GM18867 (cell line): Measurements from ENCODE around the gene ETV6.

ENCODE experiments used
- ATAC-seq: cut with Tn5 transposase; IDR thresholded peaks from one replicate; pipeline ENCODE4 v1.9.1; 2021; ENCODE audit warnings: mild to moderate bottlenecking, moderate library complexity; ENCODE audit not compliant: unreplicated experiment

The ETV6 gene

GRCh38 chr12:11689591-11690186 is 40.2 kb downstream of the ETV6 start:
- no peak for ATAC-seq

GRCh38 chr12:11693067-11693466 is 43.6 kb downstream of the ETV6 start:
- no peak for ATAC-seq

- no peak for ATAC-seq
These were observed 44.1 kb downstream of the ETV6 start for GRCh38 chr12:11693601-11694000.

- ATAC-seq: no peak
These were observed 45.1 kb downstream of the ETV6 start for GRCh38 chr12:11694528-11694927.

GRCh38 chr12:11695321-11695720 is 45.8 kb downstream of the ETV6 start:
- no peak for ATAC-seq

- ATAC-seq: no peak
These were observed 46.6 kb downstream of the ETV6 start for GRCh38 chr12:11696084-11696483.

GRCh38 chr12:11697131-11697530 is 47.7 kb downstream of the ETV6 start:
- no peak for ATAC-seq

- no peak for ATAC-seq
These were observed 48.4 kb downstream of the ETV6 start for GRCh38 chr12:11697670-11698387.

GRCh38 chr12:11698729-11699128 is 49.3 kb downstream of the ETV6 start:
- no peak for ATAC-seq

GRCh38 chr12:11701433-11701832 is 52.0 kb downstream of the ETV6 start:
- no peak for ATAC-seq

GRCh38 chr12:11702959-11703358 is 53.5 kb downstream of the ETV6 start:
- ATAC-seq: peak; percentile 73

- ATAC-seq: no peak
These were observed 53.9 kb downstream of the ETV6 start for GRCh38 chr12:11703378-11703777.

- ATAC-seq: no peak
These were observed 54.6 kb downstream of the ETV6 start for GRCh38 chr12:11704089-11704488.

GRCh38 chr12:11705010-11705409 is 55.5 kb downstream of the ETV6 start:
- no peak for ATAC-seq

GRCh38 chr12:11706509-11707379 is 57.3 kb downstream of the ETV6 start:
- ATAC-seq: no peak

GRCh38 chr12:11707535-11707934 is 58.1 kb downstream of the ETV6 start:
- ATAC-seq: no peak

GRCh38 chr12:11709513-11709912 is 60.0 kb downstream of the ETV6 start:
- ATAC-seq: no peak

GRCh38 chr12:11710431-11710830 is 61.0 kb downstream of the ETV6 start:
- ATAC-seq: no peak

- ATAC-seq: no peak
These were observed 61.4 kb downstream of the ETV6 start for GRCh38 chr12:11710906-11711305.

GRCh38 chr12:11711651-11712327 is 62.3 kb downstream of the ETV6 start:
- ATAC-seq: no peak

- ATAC-seq: no peak
These were observed 63.0 kb downstream of the ETV6 start for GRCh38 chr12:11712491-11712890.
